Measurements from ENCODE around the gene TNS3.

The TNS3 gene

GRCh38 chr7:47346377-47346914 lies 235.5 kb downstream of the TNS3 start:
- Histone ChIP-seq H2AFZ (ENCODE audit: low read length) (no peak overlapping the region), H3K9ac (ENCODE audit: low read length) (no peak overlapping the region), H3F3A (ENCODE audit: insufficient read depth, low read length) (0 out of 2 replicates have a peak, but pooled peaks cover 4% of the 10 kb centered on the region), H3K4me3 (ENCODE audit: low read length) (no peak overlapping the region), H3K36me3 (replicated peaks; ENCODE audit: insufficient read depth, low read length) (peaks cover 23% of the 10 kb centered on the region), H3K27ac (ENCODE audit: low read length) (no peak overlapping the region), H4K20me1 (ENCODE audit: insufficient read depth, low read length) (no peaks in the 10 kb centered on the region), H3K79me2 (ENCODE audit: low read length) (peaks cover 60% of the 10 kb centered on the region), H3K27me3 (replicated peaks; ENCODE audit: insufficient read depth, low read length) (no peaks in the 10 kb centered on the region), H3K9me3 (replicated peaks; ENCODE audit: insufficient read depth, low read length) (no peaks in the 10 kb centered on the region), H3K9me2 (replicated peaks; ENCODE audit: insufficient read depth, low read length) (no peaks in the 10 kb centered on the region), H3K4me1 (ENCODE audit: low read length) (no peaks in the 10 kb centered on the region), H3K4me2 (ENCODE audit: low read depth, low read length) (no peak overlapping the region)
- no peak for TF ChIP-seq CTCF (IDR thresholded peaks at IDR 0.05; ENCODE audit: low read length)
- TF ChIP-seq EZH2phosphoT487 (IDR thresholded peaks at IDR 0.05; ENCODE audit: low read length): no peak
- no peak for TF ChIP-seq EZH2 (optimal IDR thresholded peaks at IDR 0.05; ENCODE audit: low read depth, low read length)
- no peak for DNase-seq

GRCh38 chr7:47345857-47346298 lies 236.0 kb downstream of the TNS3 start:
- TF ChIP-seq EZH2 (optimal IDR thresholded peaks at IDR 0.05; ENCODE audit: low read depth, low read length) (no peak), CTCF (IDR thresholded peaks at IDR 0.05; ENCODE audit: low read length) (no peak)

GRCh38 chr7:47344171-47344955 lies 237.5 kb downstream of the TNS3 start:
- no peaks in the 10 kb centered on the region for H3K4me1 ChIP-seq (ENCODE audit: low read length)
- no peaks in the 10 kb centered on the region for H3F3A ChIP-seq (ENCODE audit: insufficient read depth, low read length)
- no peaks in the 10 kb centered on the region for H3K9me2 ChIP-seq (replicated peaks; ENCODE audit: insufficient read depth, low read length)
- H3K4me2 ChIP-seq (ENCODE audit: low read depth, low read length): no peak overlapping the region
- no peak overlapping the region for H3K4me3 ChIP-seq (ENCODE audit: low read length)
- TF ChIP-seq EZH2 (optimal IDR thresholded peaks at IDR 0.05; ENCODE audit: low read depth, low read length) (no peak), EZH2phosphoT487 (IDR thresholded peaks at IDR 0.05; ENCODE audit: low read length) (no peak), CTCF (IDR thresholded peaks at IDR 0.05; ENCODE audit: low read length) (no peak)
- H3K27me3 ChIP-seq (replicated peaks; ENCODE audit: insufficient read depth, low read length): no peaks in the 10 kb centered on the region
- no peaks in the 10 kb centered on the region for H3K9me3 ChIP-seq (replicated peaks; ENCODE audit: insufficient read depth, low read length)
- no peaks in the 10 kb centered on the region for H4K20me1 ChIP-seq (ENCODE audit: insufficient read depth, low read length)
- peaks cover 20% of the 10 kb centered on the region; the same call in 1 of the 2 replicates for H3K36me3 ChIP-seq (replicated peaks; ENCODE audit: insufficient read depth, low read length)
- peaks cover 39% of the 10 kb centered on the region for H3K79me2 ChIP-seq (ENCODE audit: low read length)
- H2AFZ ChIP-seq (ENCODE audit: low read length): no peak overlapping the region
- no peak overlapping the region for H3K9ac ChIP-seq (ENCODE audit: low read length)
- no peak overlapping the region for H3K27ac ChIP-seq (ENCODE audit: low read length)
- DNase-seq: no peak

More at GRCh38 chr7:47345857-47346298, 236.0 kb downstream of the TNS3 start:
- Histone ChIP-seq H3K9me3 (replicated peaks; ENCODE audit: insufficient read depth, low read length) (no peaks in the 10 kb centered on the region), H3K4me3 (ENCODE audit: low read length) (no peak overlapping the region), H3K9ac (ENCODE audit: low read length) (no peak overlapping the region), H3F3A (ENCODE audit: insufficient read depth, low read length) (0 out of 2 replicates have a peak, but pooled peaks cover 4% of the 10 kb centered on the region), H3K4me2 (ENCODE audit: low read depth, low read length) (no peak overlapping the region), H3K79me2 (ENCODE audit: low read length) (peaks cover 54% of the 10 kb centered on the region), H3K36me3 (replicated peaks; ENCODE audit: insufficient read depth, low read length) (peaks cover 21% of the 10 kb centered on the region), H4K20me1 (ENCODE audit: insufficient read depth, low read length) (no peaks in the 10 kb centered on the region), H3K27ac (ENCODE audit: low read length) (no peak overlapping the region), H3K27me3 (replicated peaks; ENCODE audit: insufficient read depth, low read length) (no peaks in the 10 kb centered on the region), H3K9me2 (replicated peaks; ENCODE audit: insufficient read depth, low read length) (no peaks in the 10 kb centered on the region), H2AFZ (ENCODE audit: low read length) (no peak overlapping the region), H3K4me1 (ENCODE audit: low read length) (no peaks in the 10 kb centered on the region)
- DNase-seq: no peak
